ENCODE results near the gene ZBTB20. TPM values are rescaled to one million over a fixed set of nuclear protein-coding genes. Genes with fewer than 3 reads are reported as not detected.

Gene ZBTB20
- total RNA-seq, 1 experiment from 2014 or later: 12.8 TPM

DNA sequence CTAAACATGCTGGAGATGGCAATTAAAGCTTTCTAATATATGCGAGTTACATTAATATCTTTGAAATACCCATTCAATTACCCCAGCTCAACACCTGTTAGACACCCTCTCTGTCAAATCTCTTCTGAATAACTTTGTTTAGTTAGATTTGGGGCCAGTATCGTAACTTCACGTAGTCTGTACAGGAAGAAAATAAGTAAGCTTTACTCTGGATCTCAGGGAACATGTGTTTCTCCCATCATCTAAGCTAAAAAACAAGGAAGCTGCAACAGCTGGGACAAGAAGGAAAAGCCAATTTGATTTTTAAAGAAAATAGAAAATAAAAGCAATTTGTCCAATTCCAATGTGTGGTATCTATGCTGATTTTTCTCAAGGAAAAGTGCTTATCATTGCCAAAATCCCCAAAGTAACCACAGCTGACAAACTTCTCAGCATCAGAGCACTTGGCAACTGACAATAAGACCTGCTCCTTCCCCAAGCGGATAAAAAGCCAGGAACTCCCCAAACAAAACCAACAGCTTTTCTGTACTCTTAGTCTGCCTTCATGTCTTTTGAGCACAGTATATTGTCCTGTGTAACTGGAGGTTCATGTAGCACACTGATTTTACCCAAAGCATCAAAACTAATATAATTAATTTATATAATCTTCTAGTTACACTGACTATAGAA, 279.1 kb downstream of the ZBTB20 start:
- DNase-seq: no peak
- no TSS peak for BruUV-seq (replicated peaks)
- Mint-ChIP-seq H3K4me3 (ENCODE audit: unreplicated experiment) (no peak overlapping the region), H3K9me3 (ENCODE audit: unreplicated experiment) (no peaks in the 10 kb centered on the region), H3K4me1 (ENCODE audit: low read depth, unreplicated experiment) (no peaks in the 10 kb centered on the region), H3K36me3 (ENCODE audit: insufficient read depth, unreplicated experiment) (no peaks in the 10 kb centered on the region), H3K27ac (ENCODE audit: unreplicated experiment) (no peak overlapping the region), H3K27me3 (ENCODE audit: insufficient read depth, unreplicated experiment) (peaks cover 14% of the 10 kb centered on the region)
- H3K4me3 ChIP-seq (ENCODE audit: low read depth, low read length): no peak overlapping the region
- intact Hi-C loops (cut with micrococcal nuclease; ENCODE audit: unreplicated experiment): no loop called here
- H3K36me3 ChIP-seq (ENCODE audit: control insufficient read depth, insufficient read depth, low read length): no peaks in the 10 kb centered on the region
- POLR2A ChIA-PET: no interaction called here
- no peaks in the 10 kb centered on the region for H3K9me3 ChIP-seq
- H3K4me1 ChIP-seq: no peaks in the 10 kb centered on the region
- H3K27me3 ChIP-seq (replicated peaks; ENCODE audit: control insufficient read depth, insufficient read depth, low read length): no peaks in the 10 kb centered on the region
- CTCF ChIA-PET: no interaction called here
- TF ChIP-seq, protein P1, sequence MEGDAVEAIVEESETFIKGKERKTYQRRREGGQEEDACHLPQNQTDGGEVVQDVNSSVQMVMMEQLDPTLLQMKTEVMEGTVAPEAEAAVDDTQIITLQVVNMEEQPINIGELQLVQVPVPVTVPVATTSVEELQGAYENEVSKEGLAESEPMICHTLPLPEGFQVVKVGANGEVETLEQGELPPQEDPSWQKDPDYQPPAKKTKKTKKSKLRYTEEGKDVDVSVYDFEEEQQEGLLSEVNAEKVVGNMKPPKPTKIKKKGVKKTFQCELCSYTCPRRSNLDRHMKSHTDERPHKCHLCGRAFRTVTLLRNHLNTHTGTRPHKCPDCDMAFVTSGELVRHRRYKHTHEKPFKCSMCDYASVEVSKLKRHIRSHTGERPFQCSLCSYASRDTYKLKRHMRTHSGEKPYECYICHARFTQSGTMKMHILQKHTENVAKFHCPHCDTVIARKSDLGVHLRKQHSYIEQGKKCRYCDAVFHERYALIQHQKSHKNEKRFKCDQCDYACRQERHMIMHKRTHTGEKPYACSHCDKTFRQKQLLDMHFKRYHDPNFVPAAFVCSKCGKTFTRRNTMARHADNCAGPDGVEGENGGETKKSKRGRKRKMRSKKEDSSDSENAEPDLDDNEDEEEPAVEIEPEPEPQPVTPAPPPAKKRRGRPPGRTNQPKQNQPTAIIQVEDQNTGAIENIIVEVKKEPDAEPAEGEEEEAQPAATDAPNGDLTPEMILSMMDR (IDR thresholded peaks at IDR 0.05; ENCODE audit: insufficient read depth in 1 of 2, low read depth in 1 of 2, low read length in 1 of 2, severe bottlenecking in 1 of 2, unreplicated experiment in 1 of 2): no peak

DNA sequence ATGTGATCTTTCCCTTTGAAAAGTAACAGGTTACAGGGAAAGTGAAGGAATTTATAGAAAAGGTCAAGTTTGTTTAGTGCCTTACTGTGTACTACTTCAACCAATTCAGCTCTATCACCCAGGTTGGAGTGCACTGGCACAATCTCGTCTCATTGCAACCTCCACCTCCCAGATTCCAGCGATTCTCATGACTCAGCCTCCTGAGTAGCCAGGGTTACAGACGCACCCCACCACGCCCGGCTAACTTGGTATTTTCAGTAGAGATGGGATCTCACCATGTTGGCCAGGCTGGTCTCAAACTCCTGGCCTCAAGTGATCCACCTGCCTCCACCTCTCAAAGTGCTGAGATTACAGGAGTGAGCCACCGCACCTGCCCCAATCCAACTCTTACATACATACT, 279.7 kb downstream of the ZBTB20 start:
- no peaks in the 10 kb centered on the region for H3K9me3 ChIP-seq

DNA sequence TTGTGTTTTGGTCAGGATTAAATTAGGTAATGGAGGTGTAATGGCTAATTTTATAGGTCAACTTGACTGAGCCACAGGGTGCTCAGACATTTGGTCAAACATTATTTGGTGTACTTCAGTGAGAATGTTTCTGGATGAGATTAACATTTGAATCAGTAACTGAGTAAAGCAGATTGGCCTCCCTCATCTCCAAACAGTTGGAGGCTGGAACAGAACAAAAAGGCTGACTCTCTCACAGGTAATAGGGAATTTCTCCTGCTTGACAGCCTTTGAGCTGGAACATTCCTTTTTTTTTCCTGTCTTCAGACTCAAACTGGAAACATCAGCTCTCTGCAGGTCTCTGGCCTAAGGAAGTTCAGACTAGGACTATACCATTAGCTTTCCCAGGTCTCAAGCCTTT, 280.7 kb downstream of the ZBTB20 start:
- no TSS peak for BruUV-seq (replicated peaks)
- ChIA-PET POLR2A (no interaction called here), CTCF (no interaction called here)
- no peak for DNase-seq
- TF ChIP-seq, protein P1 (IDR thresholded peaks at IDR 0.05; ENCODE audit: insufficient read depth in 1 of 2, low read depth in 1 of 2, low read length in 1 of 2, severe bottlenecking in 1 of 2, unreplicated experiment in 1 of 2): no peak
- no peaks in the 10 kb centered on the region for H3K36me3 ChIP-seq (ENCODE audit: control insufficient read depth, insufficient read depth, low read length)
- intact Hi-C loops (cut with micrococcal nuclease; ENCODE audit: unreplicated experiment): no loop called here
- H3K4me1 ChIP-seq: no peaks in the 10 kb centered on the region
- H3K27ac Mint-ChIP-seq (ENCODE audit: unreplicated experiment): no peak overlapping the region
- no peaks in the 10 kb centered on the region for H3K9me3 ChIP-seq
- no peaks in the 10 kb centered on the region for H3K27me3 ChIP-seq (replicated peaks; ENCODE audit: control insufficient read depth, insufficient read depth, low read length)
- H3K27me3 Mint-ChIP-seq (ENCODE audit: insufficient read depth, unreplicated experiment): peaks cover 6% of the 10 kb centered on the region
- no peak overlapping the region for H3K4me3 ChIP-seq (ENCODE audit: low read depth, low read length)
- H3K4me1 Mint-ChIP-seq (ENCODE audit: low read depth, unreplicated experiment): no peaks in the 10 kb centered on the region
- H3K4me3 Mint-ChIP-seq (ENCODE audit: unreplicated experiment): no peak overlapping the region
- no peaks in the 10 kb centered on the region for H3K9me3 Mint-ChIP-seq (ENCODE audit: unreplicated experiment)
- no peaks in the 10 kb centered on the region for H3K36me3 Mint-ChIP-seq (ENCODE audit: insufficient read depth, unreplicated experiment)

More for the DNA sequence above, 279.7 kb downstream of the ZBTB20 start:
- ChIA-PET POLR2A (no interaction called here), CTCF (no interaction called here)
- BruUV-seq (replicated peaks): no TSS peak
- Mint-ChIP-seq H3K9me3 (ENCODE audit: unreplicated experiment) (no peaks in the 10 kb centered on the region), H3K27me3 (ENCODE audit: insufficient read depth, unreplicated experiment) (peaks cover 13% of the 10 kb centered on the region), H3K4me1 (ENCODE audit: low read depth, unreplicated experiment) (no peaks in the 10 kb centered on the region), H3K36me3 (ENCODE audit: insufficient read depth, unreplicated experiment) (no peaks in the 10 kb centered on the region), H3K27ac (ENCODE audit: unreplicated experiment) (no peak overlapping the region), H3K4me3 (ENCODE audit: unreplicated experiment) (no peak overlapping the region)
- Histone ChIP-seq H3K27me3 (replicated peaks; ENCODE audit: control insufficient read depth, insufficient read depth, low read length) (no peaks in the 10 kb centered on the region), H3K4me1 (no peaks in the 10 kb centered on the region), H3K4me3 (ENCODE audit: low read depth, low read length) (no peak overlapping the region), H3K36me3 (ENCODE audit: control insufficient read depth, insufficient read depth, low read length) (no peaks in the 10 kb centered on the region)
- intact Hi-C loops (cut with micrococcal nuclease; ENCODE audit: unreplicated experiment): no loop called here
- TF ChIP-seq, protein P1 (IDR thresholded peaks at IDR 0.05; ENCODE audit: insufficient read depth in 1 of 2, low read depth in 1 of 2, low read length in 1 of 2, severe bottlenecking in 1 of 2, unreplicated experiment in 1 of 2): no peak
- DNase-seq: no peak

Measured in Caco-2 (cell line).